ENCODE data around the gene TFEB. TPM values are rescaled to one million over a fixed set of nuclear protein-coding genes. Genes with fewer than 3 reads are reported as not detected.
A peak's percentile ranks its signal among the peaks of the same experiment; 100 is the strongest.

TFEB gene
- total RNA-seq, 4 donors from 2014 or later = 23.0 to 39.0 (median 34.9) TPM

DNA sequence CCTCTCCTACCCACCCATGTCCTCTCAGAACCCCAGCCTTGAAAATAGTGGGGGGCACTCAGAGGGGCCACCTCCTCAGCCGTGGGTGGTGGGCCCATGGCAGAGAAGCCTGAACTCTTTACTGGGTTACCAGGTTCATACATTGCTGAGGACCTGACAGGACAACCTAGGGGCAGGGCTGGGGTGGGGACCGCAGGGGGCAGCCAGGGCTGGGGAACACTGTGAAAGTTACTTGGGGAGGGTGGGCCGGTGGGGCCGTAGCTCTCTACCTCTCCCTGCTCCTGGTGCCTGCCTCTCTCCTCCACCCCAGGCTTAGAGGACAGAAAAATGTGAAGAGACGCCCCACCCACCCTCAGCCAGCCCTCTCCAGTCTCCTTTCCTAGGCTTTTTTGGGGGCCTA, 81.7 kb downstream of the TFEB start:
- no peak for DNase-seq
- Histone ChIP-seq H3K27me3 (no peaks in the 10 kb centered on the region), H3K36me3 (no peaks in the 10 kb centered on the region), H3K27ac (no peak overlapping the region), H3K4me1 (no peaks in the 10 kb centered on the region), H3K9me3 (no peaks in the 10 kb centered on the region), H3K4me3 (replicated peaks in 1 of 3) (no peak overlapping the region)
- TF ChIP-seq POLR2A (IDR thresholded peaks at IDR 0.05) = no peak
- TF ChIP-seq, protein P1, sequence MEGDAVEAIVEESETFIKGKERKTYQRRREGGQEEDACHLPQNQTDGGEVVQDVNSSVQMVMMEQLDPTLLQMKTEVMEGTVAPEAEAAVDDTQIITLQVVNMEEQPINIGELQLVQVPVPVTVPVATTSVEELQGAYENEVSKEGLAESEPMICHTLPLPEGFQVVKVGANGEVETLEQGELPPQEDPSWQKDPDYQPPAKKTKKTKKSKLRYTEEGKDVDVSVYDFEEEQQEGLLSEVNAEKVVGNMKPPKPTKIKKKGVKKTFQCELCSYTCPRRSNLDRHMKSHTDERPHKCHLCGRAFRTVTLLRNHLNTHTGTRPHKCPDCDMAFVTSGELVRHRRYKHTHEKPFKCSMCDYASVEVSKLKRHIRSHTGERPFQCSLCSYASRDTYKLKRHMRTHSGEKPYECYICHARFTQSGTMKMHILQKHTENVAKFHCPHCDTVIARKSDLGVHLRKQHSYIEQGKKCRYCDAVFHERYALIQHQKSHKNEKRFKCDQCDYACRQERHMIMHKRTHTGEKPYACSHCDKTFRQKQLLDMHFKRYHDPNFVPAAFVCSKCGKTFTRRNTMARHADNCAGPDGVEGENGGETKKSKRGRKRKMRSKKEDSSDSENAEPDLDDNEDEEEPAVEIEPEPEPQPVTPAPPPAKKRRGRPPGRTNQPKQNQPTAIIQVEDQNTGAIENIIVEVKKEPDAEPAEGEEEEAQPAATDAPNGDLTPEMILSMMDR (IDR thresholded peaks at IDR 0.05) = no peak
- intact Hi-C loops (cut with DNase I) = no loop called here
- 80 to 89% methylated on average over 4 to 5 of the region's 5 CpGs for WGBS, 2 donors

DNA sequence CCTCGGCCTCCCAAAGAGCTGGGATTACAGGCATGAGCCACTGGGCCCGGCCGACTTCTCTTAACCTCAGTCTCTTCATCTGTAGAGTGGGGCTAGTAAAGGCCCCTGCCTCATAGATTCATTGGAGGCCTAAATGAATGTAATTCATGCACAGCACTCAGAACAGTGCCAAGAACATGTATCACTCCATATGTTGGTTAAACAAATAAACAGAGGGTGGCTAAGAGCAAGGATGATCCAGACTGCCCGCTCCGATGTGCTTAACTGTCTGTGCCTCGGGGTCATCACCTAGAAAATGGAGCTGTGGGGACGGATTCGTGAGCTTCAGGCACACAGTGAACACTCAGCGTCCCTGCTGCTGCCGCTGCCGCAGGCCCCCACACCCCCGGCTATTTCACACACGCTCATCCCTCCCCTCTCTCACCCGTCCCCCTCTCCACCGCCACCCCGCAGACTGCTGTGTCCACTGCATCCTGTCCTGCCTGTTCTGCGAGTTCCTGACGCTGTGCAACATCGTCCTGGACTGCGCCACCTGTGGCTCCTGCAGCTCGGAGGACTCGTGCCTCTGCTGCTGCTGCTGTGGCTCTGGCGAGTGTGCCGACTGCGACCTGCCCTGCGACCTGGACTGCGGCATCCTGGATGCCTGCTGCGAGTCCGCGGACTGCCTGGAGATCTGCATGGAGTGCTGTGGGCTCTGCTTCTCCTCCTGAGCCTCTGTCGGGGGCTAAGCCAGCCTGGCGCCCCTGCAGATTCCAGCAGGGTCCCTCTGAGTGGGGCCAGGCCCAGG, 82.3 kb downstream of the TFEB start:
- intact Hi-C loops (cut with DNase I) = no loop called here
- H3K36me3 ChIP-seq = no peaks in the 10 kb centered on the region
- H3K4me3 ChIP-seq (replicated peaks in 1 of 3) = no peak overlapping the region
- peak; percentile 20 to 22 for DNase-seq
- TF ChIP-seq, protein P1 (IDR thresholded peaks at IDR 0.05) = no peak
- TF ChIP-seq POLR2A (IDR thresholded peaks at IDR 0.05) = no peak
- H3K9me3 ChIP-seq = no peaks in the 10 kb centered on the region
- 52 to 72% methylated on average over 27 to 30 of the region's 32 CpGs for WGBS, 2 donors
- no peaks in the 10 kb centered on the region for H3K4me1 ChIP-seq
- no peaks in the 10 kb centered on the region for H3K27me3 ChIP-seq
- H3K27ac ChIP-seq = no peak overlapping the region

DNA sequence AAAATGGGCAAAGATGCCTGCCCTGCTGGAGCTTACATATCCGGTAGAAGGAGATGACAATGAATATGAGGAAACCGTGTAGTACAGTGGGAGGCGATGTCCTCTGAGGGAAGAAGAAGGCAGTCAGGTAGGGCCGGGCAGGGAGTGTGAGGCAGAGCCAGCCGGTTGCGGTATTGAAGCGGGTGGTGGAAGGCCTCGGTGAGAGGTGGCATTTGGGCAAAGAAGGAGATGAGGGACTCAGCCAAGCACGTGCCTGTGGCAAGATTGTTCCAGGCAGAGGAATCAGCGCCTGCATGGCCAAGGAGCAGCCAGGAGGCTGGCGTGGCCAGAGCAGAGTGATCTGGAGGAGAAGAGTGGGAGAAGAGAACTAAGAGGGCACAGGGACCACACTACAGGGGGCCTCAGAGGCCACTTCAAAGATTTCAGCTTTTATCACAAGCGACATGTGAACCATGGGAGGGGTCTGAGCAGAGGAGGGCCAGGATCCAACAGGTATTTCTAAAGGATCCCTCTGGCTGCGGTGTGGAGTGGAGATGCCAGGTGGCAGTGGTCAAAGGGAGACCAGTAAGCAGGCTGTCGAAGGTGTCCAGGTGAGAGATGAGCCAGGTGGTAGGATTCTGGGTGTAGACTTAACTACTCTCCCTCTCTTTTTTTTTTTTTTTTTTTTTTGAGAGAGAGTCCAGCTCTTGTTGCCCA, 83.3 kb downstream of the TFEB start:
- intact Hi-C loops (cut with DNase I) = no loop called here
- H3K36me3 ChIP-seq = no peaks in the 10 kb centered on the region
- H3K9me3 ChIP-seq = no peaks in the 10 kb centered on the region
- TF ChIP-seq POLR2A (IDR thresholded peaks at IDR 0.05) = no peak
- TF ChIP-seq, protein P1 (IDR thresholded peaks at IDR 0.05) = no peak
- WGBS, 2 donors = 87 to 89% methylated on average over 14 of the region's 14 CpGs
- no peak for DNase-seq
- no peak overlapping the region for H3K4me3 ChIP-seq (replicated peaks in 1 of 3)
- no peak overlapping the region for H3K27ac ChIP-seq
- no peaks in the 10 kb centered on the region for H3K4me1 ChIP-seq
- H3K27me3 ChIP-seq = no peaks in the 10 kb centered on the region

DNA sequence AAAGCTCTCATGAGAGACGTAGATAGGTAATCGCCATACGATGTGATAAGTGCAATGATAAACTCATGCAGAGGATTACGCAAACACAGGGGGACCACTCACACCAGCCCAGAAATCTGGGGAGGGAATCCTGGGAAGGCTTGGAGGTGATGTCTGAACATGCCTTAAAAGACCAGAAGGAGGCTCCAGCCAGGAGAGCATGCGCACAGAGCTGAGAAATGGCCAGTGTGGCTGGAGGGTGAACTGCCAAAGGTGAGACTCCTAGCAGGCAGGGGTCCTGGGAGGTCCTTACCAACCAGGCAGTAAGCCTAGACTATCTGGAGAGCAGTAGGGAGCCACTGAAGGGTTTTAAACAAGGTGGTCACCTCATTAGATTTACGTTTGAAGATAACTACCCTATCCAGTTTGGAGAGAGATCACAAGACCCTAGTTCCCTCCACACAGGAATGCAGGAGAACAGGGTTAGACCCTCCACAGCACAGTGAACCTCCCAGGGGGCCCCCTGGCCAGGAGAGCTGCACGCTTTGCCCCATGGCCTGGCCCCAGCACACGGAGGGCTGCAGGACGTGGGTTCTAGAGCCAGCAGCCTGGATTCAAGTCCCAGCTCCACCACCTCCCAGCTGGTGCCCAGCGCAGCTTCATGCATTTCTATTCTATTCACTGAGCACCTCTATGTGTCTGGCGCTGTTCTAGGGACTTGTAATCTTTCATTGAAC, 84.0 kb downstream of the TFEB start:
- TF ChIP-seq, protein P1 (IDR thresholded peaks at IDR 0.05) = no peak
- no peak for TF ChIP-seq POLR2A (IDR thresholded peaks at IDR 0.05)
- intact Hi-C loops (cut with DNase I) = no loop called here
- no peaks in the 10 kb centered on the region for H3K36me3 ChIP-seq
- WGBS, 2 donors = 74 to 76% methylated on average over 11 of the region's 11 CpGs
- H3K27ac ChIP-seq = no peak overlapping the region
- H3K4me1 ChIP-seq = no peaks in the 10 kb centered on the region
- no peaks in the 10 kb centered on the region for H3K9me3 ChIP-seq
- no peak overlapping the region for H3K4me3 ChIP-seq (replicated peaks in 1 of 3)
- H3K27me3 ChIP-seq = no peaks in the 10 kb centered on the region
- no peak for DNase-seq

Measured in thyroid gland (tissue), 4 donors.